Prostate gland (tissue), 2 donors: ENCODE results near the gene HMGCS2. TPM values are rescaled to one million over a fixed set of nuclear protein-coding genes. Genes with fewer than 3 reads are reported as not detected.

ENCODE experiments used
- DNase-seq: peaks from one replicate; pipeline ENCODE4 v3.0.0-alpha.2; 2019; ENCODE audit warnings: low spot score
- H3K27ac ChIP-seq, 2 donors: fragments of 200-600 bp; sonication (generic); 2 replicates each; pipeline ENCODE4 v1.5.1; 2017 to 2019
- H3K27me3 ChIP-seq: fragments of 200-600 bp; sonication (generic); replicated peaks from 2 replicates; pipeline ENCODE4 v1.5.1; 2019; ENCODE audit not compliant: insufficient read depth
- H3K36me3 ChIP-seq, 2 donors: fragments of 200-600 bp; sonication (generic); 1 replicate in 1 of 2; 2 replicates in 1 of 2; pipeline versions ENCODE4 v1.5.1 to v1.8.1; 2017 to 2019
- H3K4me1 ChIP-seq: fragments of 200-600 bp; sonication (generic); replicated peaks from 2 replicates; pipeline ENCODE4 v1.5.1; 2019
- H3K4me3 ChIP-seq, 2 donors: fragments of 200-600 bp; sonication (generic); 2 replicates each; pipeline ENCODE4 v1.5.1; 2017 to 2019
- H3K9me3 ChIP-seq: fragments of 200-600 bp; sonication (generic); 2 replicates; pipeline ENCODE4 v1.5.1; 2017
- CTCF ChIP-seq, 4 experiments: fragments of 200-600 bp in 2 of 4; fragments of 450-650 bp in 2 of 4; sonication (generic) in 2 of 4; IDR thresholded peaks; 1 replicate in 3 of 4; 2 replicates in 1 of 4; pipeline ENCODE4 v1.5.1; 2016 to 2019; ENCODE audit warnings: antibody characterized with exemption in 4 of 4, mild to moderate bottlenecking in 2 of 4, moderate library complexity in 2 of 4
- POLR2A ChIP-seq: fragments of 450-650 bp; IDR thresholded peaks from one replicate; pipeline ENCODE4 v1.6.1; 2016; ENCODE audit warnings: antibody characterized with exemption, mild to moderate bottlenecking
- POLR2AphosphoS5 ChIP-seq: sonication (generic); formaldehyde crosslinking; IDR thresholded peaks from one replicate; pipeline ENCODE4 v1.6.1; 2017; ENCODE audit warnings: antibody characterized with exemption
- WGBS: methylation state at CpG from one replicate; pipeline ENCODE4 v1.1.5; 2018; 5-methylcytosine and 5-hydroxymethylcytosine counted together
- intact Hi-C: fragments of 100-400 bp; cut with DNase I; formaldehyde crosslinking; loops from one replicate; pipeline ENCODE4 v1.14.2; 2022
- total RNA-seq, 2 donors: library from RNA; depleted of rRNA; stranded (reverse); fragments of >200 nt; gene quantifications; one replicate each; pipeline ENCODE4 v1.1.0, GENCODE V29; 2016

The HMGCS2 gene
- total RNA-seq, 2 donors from 2014 or later = 4.6 to 21.5 TPM

GRCh38 chr1:119806489-119806888 lies 37.8 kb upstream of the HMGCS2 start:
- Histone ChIP-seq H3K9me3 (no peaks in the 10 kb centered on the region), H3K27ac (no peak overlapping the region), H3K27me3 (no peaks in the 10 kb centered on the region), H3K4me1 (no peaks in the 10 kb centered on the region), H3K4me3 (no peak overlapping the region), H3K36me3 (no peaks in the 10 kb centered on the region)
- WGBS = 78% methylated on average over 4 of the region's 4 CpGs
- intact Hi-C loops = loop anchor here (5.0 kb wide), 1 partner anchor 64 kb away; no protein-coding TSS in a partner anchor
- no peak for DNase-seq
- TF ChIP-seq POLR2AphosphoS5 = no peak
- TF ChIP-seq CTCF (IDR thresholded peaks at IDR 0.05) = no peak
- no peak for TF ChIP-seq POLR2A

- DNase-seq = no peak
- TF ChIP-seq CTCF (IDR thresholded peaks at IDR 0.05) (no peak), POLR2AphosphoS5 (no peak), POLR2A (no peak)
- WGBS = 95% methylated on average over 13 of the region's 13 CpGs
- no peak overlapping the region for H3K4me3 ChIP-seq
- intact Hi-C loops = loop anchor here (5.0 kb wide), 1 partner anchor 63 kb away; no protein-coding TSS in a partner anchor
- H3K27ac ChIP-seq = no peak overlapping the region
- no peaks in the 10 kb centered on the region for H3K4me1 ChIP-seq
- no peaks in the 10 kb centered on the region for H3K36me3 ChIP-seq
- no peaks in the 10 kb centered on the region for H3K9me3 ChIP-seq
- no peaks in the 10 kb centered on the region for H3K27me3 ChIP-seq
Measured at GRCh38 chr1:119805746-119806145, 37.0 kb upstream of the HMGCS2 start.

GRCh38 chr1:119805247-119805646 lies 36.5 kb upstream of the HMGCS2 start:
- intact Hi-C loops = loop anchor here (5.0 kb wide), 1 partner anchor 63 kb away; no protein-coding TSS in a partner anchor
- WGBS = 75% methylated on average over 8 of the region's 8 CpGs
- no peak for TF ChIP-seq POLR2AphosphoS5
- TF ChIP-seq CTCF (IDR thresholded peaks at IDR 0.05) = no peak
- no peak for TF ChIP-seq POLR2A
- H3K27ac ChIP-seq = no peak overlapping the region
- H3K4me1 ChIP-seq = no peaks in the 10 kb centered on the region
- no peak overlapping the region for H3K4me3 ChIP-seq
- no peak for DNase-seq
- H3K9me3 ChIP-seq = no peaks in the 10 kb centered on the region
- no peaks in the 10 kb centered on the region for H3K27me3 ChIP-seq
- H3K36me3 ChIP-seq = no peaks in the 10 kb centered on the region

- no peak overlapping the region for H3K27ac ChIP-seq
- 89% methylated on average over 14 of the region's 15 CpGs for WGBS
- DNase-seq = no peak
- H3K36me3 ChIP-seq = no peaks in the 10 kb centered on the region
- no peaks in the 10 kb centered on the region for H3K9me3 ChIP-seq
- intact Hi-C loops = no loop called here
- no peak for TF ChIP-seq CTCF (IDR thresholded peaks at IDR 0.05)
- no peak for TF ChIP-seq POLR2AphosphoS5
- TF ChIP-seq POLR2A = no peak
- no peaks in the 10 kb centered on the region for H3K4me1 ChIP-seq
- H3K27me3 ChIP-seq = no peaks in the 10 kb centered on the region
- H3K4me3 ChIP-seq = no peak overlapping the region
Measured at GRCh38 chr1:119799599-119800177, 31.0 kb upstream of the HMGCS2 start.

GRCh38 chr1:119799003-119799402 lies 30.3 kb upstream of the HMGCS2 start:
- no peak for DNase-seq
- Histone ChIP-seq H3K36me3 (no peaks in the 10 kb centered on the region), H3K27me3 (no peaks in the 10 kb centered on the region), H3K4me1 (no peaks in the 10 kb centered on the region), H3K9me3 (no peaks in the 10 kb centered on the region), H3K4me3 (no peak overlapping the region), H3K27ac (no peak overlapping the region)
- intact Hi-C loops = no loop called here
- WGBS = 88% methylated on average over 4 of the region's 4 CpGs
- TF ChIP-seq CTCF (IDR thresholded peaks at IDR 0.05) (no peak), POLR2AphosphoS5 (no peak), POLR2A (no peak)
